Measurements from ENCODE around the gene EVI2A. TPM values are rescaled to one million over a fixed set of nuclear protein-coding genes. Genes with fewer than 3 reads are reported as not detected.
"Not testable (repeated sequence)": the region's sequence is repeated elsewhere in the genome, so short reads cannot be mapped to it uniquely, and the experiment has no call there.

Gene EVI2A
- total RNA-seq, 1 donor from 2014 or later: not detected

DNA sequence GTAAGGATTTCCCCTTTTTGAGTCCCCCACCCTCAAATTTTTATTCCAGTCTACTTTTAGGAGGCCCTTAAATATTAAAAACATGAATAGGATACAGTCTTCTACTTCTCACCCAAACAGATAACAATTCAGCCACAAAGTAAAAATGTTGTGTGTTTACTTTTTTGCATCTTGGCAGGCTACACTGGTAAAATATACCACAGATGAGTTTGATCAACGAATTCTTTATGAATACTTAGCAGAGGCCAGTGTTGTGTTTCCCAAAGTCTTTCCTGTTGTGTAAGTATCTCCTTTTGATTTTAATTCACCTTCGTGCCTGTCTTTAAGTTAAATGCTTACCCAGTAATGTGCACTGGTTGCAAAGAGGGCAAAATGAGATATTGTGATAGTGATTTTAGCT, 35.7 kb upstream of the EVI2A start:
- TF ChIP-seq, protein P1, sequence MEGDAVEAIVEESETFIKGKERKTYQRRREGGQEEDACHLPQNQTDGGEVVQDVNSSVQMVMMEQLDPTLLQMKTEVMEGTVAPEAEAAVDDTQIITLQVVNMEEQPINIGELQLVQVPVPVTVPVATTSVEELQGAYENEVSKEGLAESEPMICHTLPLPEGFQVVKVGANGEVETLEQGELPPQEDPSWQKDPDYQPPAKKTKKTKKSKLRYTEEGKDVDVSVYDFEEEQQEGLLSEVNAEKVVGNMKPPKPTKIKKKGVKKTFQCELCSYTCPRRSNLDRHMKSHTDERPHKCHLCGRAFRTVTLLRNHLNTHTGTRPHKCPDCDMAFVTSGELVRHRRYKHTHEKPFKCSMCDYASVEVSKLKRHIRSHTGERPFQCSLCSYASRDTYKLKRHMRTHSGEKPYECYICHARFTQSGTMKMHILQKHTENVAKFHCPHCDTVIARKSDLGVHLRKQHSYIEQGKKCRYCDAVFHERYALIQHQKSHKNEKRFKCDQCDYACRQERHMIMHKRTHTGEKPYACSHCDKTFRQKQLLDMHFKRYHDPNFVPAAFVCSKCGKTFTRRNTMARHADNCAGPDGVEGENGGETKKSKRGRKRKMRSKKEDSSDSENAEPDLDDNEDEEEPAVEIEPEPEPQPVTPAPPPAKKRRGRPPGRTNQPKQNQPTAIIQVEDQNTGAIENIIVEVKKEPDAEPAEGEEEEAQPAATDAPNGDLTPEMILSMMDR (IDR thresholded peaks at IDR 0.05; ENCODE audit: unreplicated experiment): no peak
- no peak overlapping the region for H3K4me3 Mint-ChIP-seq
- no peaks in the 10 kb centered on the region for H3K27me3 Mint-ChIP-seq (ENCODE audit: low read depth)
- no peak overlapping the region for H3K27ac Mint-ChIP-seq
- peaks cover 37% of the 10 kb centered on the region for H3K36me3 Mint-ChIP-seq
- H3K9me3 Mint-ChIP-seq: no peaks in the 10 kb centered on the region
- no peaks in the 10 kb centered on the region for H3K4me1 Mint-ChIP-seq
- no peak for DNase-seq (ENCODE audit: low spot score in 2 of 2, unreplicated experiment in 2 of 2)

- H3K4me1 Mint-ChIP-seq: no peaks in the 10 kb centered on the region
- no peak overlapping the region for H3K27ac Mint-ChIP-seq
- TF ChIP-seq, protein P1 (IDR thresholded peaks at IDR 0.05; ENCODE audit: unreplicated experiment): no peak
- H3K27me3 Mint-ChIP-seq (ENCODE audit: low read depth): no peaks in the 10 kb centered on the region
- no peak overlapping the region for H3K4me3 Mint-ChIP-seq
- DNase-seq (ENCODE audit: low spot score in 2 of 2, unreplicated experiment in 2 of 2): no peak
- no peaks in the 10 kb centered on the region for H3K9me3 Mint-ChIP-seq
- peaks cover 38% of the 10 kb centered on the region for H3K36me3 Mint-ChIP-seq
Observed at GRCh38 chr17:31355935-31356334, 34.5 kb upstream of the EVI2A start.

- peaks cover 23% of the 10 kb centered on the region for H3K36me3 Mint-ChIP-seq
- H3K27me3 Mint-ChIP-seq (ENCODE audit: low read depth): no peaks in the 10 kb centered on the region
- H3K4me1 Mint-ChIP-seq: no peaks in the 10 kb centered on the region
- no peak overlapping the region for H3K4me3 Mint-ChIP-seq
- TF ChIP-seq, protein P1 (IDR thresholded peaks at IDR 0.05; ENCODE audit: unreplicated experiment): no peak
- no peak for DNase-seq (ENCODE audit: low spot score in 2 of 2, unreplicated experiment in 2 of 2)
- H3K27ac Mint-ChIP-seq: no peak overlapping the region
- H3K9me3 Mint-ChIP-seq: no peaks in the 10 kb centered on the region
Observed at GRCh38 chr17:31349454-31349853, 28.0 kb upstream of the EVI2A start.

GRCh38 chr17:31345191-31345747, 23.8 kb upstream of the EVI2A start:
- DNase-seq (ENCODE audit: low spot score in 2 of 2, unreplicated experiment in 2 of 2); H3K9me3 Mint-ChIP-seq; H3K4me3 Mint-ChIP-seq; H3K27me3 Mint-ChIP-seq (ENCODE audit: low read depth); H3K4me1 Mint-ChIP-seq; H3K27ac Mint-ChIP-seq: not testable (repeated sequence)
- peaks cover 19% of the 10 kb centered on the region for H3K36me3 Mint-ChIP-seq

DNA sequence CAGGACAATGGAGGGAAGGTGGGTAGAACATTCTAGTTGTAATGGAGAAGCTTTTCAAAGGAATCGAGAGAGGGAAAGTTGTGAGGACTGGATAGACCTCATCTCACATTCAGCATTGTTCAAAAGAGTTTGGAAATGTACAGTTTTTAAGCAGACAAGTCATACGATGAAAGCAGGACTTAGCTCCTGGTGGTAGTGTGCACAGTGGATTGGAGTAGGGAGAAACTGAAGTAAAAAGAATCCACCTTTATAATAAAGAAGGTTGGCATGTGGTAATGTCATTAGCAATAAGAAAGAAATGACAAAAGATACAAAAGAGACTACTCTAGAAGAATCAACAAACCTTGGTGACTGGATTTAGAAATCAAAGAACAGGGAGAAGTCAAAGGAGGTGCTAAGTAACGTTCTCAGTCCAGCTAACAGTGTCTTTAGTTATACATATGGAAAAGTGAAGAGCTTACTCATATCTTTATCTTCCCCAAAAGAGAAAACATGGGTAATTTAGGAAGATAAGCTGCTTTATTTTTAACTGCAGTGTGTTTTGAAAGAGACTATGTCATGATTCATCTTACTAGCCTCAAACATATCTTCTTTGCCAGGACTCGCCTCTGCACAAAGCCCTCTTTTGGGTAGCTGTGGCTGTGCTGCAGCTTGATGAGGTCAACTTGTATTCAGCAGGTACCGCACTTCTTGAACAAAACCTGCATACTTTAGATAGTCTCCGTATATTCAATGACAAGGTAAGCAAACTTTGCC, 18.7 kb upstream of the EVI2A start:
- Mint-ChIP-seq H3K27me3 (ENCODE audit: low read depth) (no peaks in the 10 kb centered on the region), H3K4me1 (no peaks in the 10 kb centered on the region), H3K9me3 (no peaks in the 10 kb centered on the region), H3K4me3 (no peak overlapping the region), H3K27ac (no peak overlapping the region), H3K36me3 (peaks cover 24% of the 10 kb centered on the region)
- DNase-seq (ENCODE audit: low spot score in 2 of 2, unreplicated experiment in 2 of 2): no peak
- TF ChIP-seq, protein P1 (IDR thresholded peaks at IDR 0.05; ENCODE audit: unreplicated experiment): no peak

GRCh38 chr17:31329221-31329620, 7.8 kb upstream of the EVI2A start:
- TF ChIP-seq, protein P1 (IDR thresholded peaks at IDR 0.05; ENCODE audit: unreplicated experiment): no peak
- Mint-ChIP-seq H3K4me3 (no peak overlapping the region), H3K4me1 (no peaks in the 10 kb centered on the region), H3K27ac (no peak overlapping the region), H3K36me3 (peaks cover 18% of the 10 kb centered on the region), H3K27me3 (ENCODE audit: low read depth) (no peaks in the 10 kb centered on the region), H3K9me3 (no peaks in the 10 kb centered on the region)
- DNase-seq (ENCODE audit: low spot score in 2 of 2, unreplicated experiment in 2 of 2): no peak

Data from mesothelial cell of epicardium (in vitro differentiated cells).